GM19240 (cell line): Measurements from ENCODE around the gene OTC.

Experiments
- DNase-seq: peaks from one replicate; pipeline ENCODE4 v3.0.0; 2011; ENCODE audit warnings: low spot score; ENCODE audit not compliant: insufficient read length

Gene OTC

DNA sequence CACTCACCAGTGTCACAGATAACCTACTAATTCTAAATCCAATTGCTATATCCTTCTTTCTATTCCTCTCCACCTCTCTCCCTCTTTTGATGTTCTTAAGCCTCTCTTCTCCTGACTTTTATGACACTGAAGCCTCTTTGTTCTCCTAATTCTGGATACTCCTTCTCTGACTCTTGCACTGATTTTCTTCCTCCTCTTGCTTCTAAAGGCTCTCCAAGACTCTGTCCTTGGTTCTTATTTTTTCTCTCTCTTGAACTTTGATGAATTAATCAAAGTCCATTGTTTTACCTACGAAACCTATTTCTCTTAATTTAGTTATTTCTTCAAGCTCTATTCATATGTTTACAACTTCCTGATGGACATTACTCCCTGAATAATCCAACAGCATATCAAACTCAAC, 113.3 kb downstream of the OTC start:
- DNase-seq = no peak

DNA sequence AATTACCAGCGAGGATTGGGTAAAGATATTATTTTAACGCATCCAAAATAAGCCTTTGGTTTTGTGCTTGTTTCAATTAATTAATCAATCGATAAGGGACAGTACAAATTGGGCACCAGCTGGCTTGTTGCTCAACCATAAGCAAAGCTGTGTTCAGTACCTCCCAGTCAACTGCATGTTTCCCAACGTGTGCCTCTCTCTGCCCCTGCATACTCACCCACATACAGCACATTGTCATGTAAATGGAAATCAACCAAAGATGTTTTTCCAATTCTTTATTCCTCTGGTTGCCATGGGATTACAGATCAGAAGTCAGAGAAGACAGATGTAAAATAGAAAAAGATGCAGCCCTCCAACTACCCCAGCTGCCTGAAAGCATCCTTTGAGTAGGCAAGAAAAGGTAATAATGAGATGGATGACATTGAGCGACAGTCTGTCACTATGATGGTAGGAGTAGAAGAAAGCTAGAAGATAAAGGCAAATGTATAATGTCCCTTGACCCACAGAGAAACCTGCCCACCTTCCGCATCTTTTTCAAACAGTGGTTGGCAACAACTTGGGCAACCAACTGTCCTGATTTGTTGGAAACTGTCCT, 116.3 kb downstream of the OTC start:
- DNase-seq = no peak
